ENCODE data around the gene FTSJ1.

DNA sequence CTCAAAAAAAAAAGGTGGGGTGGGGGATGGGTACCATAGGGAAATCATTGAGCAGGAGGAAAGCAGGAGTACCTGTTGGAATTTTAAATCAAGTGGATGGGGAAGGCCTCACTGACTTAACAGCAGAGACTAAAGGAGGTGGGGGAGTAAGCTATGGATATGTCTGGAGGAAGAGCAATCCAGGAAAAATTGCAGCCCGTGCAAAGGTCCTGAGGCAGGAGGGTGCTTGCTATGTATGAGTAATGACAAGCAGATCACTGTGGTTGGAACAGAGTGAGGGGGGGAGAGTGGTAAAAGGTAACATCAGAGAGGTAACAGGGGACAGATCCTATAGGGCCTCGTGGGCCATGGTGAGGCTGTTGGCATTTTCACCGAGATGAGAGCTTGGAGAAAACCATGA is 4.1 kb downstream of the FTSJ1 start:
- TF ChIP-seq POLR2A (IDR thresholded peaks at IDR 0.05): no peak
- TF ChIP-seq, protein P1, sequence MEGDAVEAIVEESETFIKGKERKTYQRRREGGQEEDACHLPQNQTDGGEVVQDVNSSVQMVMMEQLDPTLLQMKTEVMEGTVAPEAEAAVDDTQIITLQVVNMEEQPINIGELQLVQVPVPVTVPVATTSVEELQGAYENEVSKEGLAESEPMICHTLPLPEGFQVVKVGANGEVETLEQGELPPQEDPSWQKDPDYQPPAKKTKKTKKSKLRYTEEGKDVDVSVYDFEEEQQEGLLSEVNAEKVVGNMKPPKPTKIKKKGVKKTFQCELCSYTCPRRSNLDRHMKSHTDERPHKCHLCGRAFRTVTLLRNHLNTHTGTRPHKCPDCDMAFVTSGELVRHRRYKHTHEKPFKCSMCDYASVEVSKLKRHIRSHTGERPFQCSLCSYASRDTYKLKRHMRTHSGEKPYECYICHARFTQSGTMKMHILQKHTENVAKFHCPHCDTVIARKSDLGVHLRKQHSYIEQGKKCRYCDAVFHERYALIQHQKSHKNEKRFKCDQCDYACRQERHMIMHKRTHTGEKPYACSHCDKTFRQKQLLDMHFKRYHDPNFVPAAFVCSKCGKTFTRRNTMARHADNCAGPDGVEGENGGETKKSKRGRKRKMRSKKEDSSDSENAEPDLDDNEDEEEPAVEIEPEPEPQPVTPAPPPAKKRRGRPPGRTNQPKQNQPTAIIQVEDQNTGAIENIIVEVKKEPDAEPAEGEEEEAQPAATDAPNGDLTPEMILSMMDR (IDR thresholded peaks at IDR 0.05): no peak
- no peak for TF ChIP-seq POLR2AphosphoS5 (IDR thresholded peaks at IDR 0.05)
